GM12875 (cell line): ENCODE data around the gene KRT4.

Experiments
- H3K4me3 ChIP-seq: one replicate; pipeline ENCODE4 v1.5.1; 2011; ENCODE audit warnings: low read depth, low read length, control low read depth
- TF ChIP-seq, protein P1 (sequence below): IDR thresholded peaks from 2 replicates; pipeline ENCODE4 v1.5.1; 2011; ENCODE audit warnings: low read depth, mild to moderate bottlenecking, control low read depth, inconsistent platforms, low read length, moderate library complexity, borderline replicate concordance; ENCODE audit not compliant: insufficient read depth

The KRT4 gene

GRCh38 chr12:52851787-52852186, 37.9 kb upstream of the KRT4 start:
- TF ChIP-seq, protein P1, sequence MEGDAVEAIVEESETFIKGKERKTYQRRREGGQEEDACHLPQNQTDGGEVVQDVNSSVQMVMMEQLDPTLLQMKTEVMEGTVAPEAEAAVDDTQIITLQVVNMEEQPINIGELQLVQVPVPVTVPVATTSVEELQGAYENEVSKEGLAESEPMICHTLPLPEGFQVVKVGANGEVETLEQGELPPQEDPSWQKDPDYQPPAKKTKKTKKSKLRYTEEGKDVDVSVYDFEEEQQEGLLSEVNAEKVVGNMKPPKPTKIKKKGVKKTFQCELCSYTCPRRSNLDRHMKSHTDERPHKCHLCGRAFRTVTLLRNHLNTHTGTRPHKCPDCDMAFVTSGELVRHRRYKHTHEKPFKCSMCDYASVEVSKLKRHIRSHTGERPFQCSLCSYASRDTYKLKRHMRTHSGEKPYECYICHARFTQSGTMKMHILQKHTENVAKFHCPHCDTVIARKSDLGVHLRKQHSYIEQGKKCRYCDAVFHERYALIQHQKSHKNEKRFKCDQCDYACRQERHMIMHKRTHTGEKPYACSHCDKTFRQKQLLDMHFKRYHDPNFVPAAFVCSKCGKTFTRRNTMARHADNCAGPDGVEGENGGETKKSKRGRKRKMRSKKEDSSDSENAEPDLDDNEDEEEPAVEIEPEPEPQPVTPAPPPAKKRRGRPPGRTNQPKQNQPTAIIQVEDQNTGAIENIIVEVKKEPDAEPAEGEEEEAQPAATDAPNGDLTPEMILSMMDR, result no peak
- H3K4me3 ChIP-seq, result no peak overlapping the region

- TF ChIP-seq, protein P1, result no peak
- H3K4me3 ChIP-seq, result no peak overlapping the region
These were observed 36.8 kb upstream of the KRT4 start for GRCh38 chr12:52850681-52851080.

GRCh38 chr12:52849511-52849910, 35.6 kb upstream of the KRT4 start:
- TF ChIP-seq, protein P1, result no peak
- H3K4me3 ChIP-seq, result no peak overlapping the region

GRCh38 chr12:52848661-52849255, 34.8 kb upstream of the KRT4 start, which contains the start of gene KRT78:
TSS of gene KRT78 (minus strand) at chr12:52848994. CDS start at chr12:52848930, 64 bp downstream.
- no peak within 1 kb of the TSS for H3K4me3 ChIP-seq
- TF ChIP-seq, protein P1, result no peak

DNA sequence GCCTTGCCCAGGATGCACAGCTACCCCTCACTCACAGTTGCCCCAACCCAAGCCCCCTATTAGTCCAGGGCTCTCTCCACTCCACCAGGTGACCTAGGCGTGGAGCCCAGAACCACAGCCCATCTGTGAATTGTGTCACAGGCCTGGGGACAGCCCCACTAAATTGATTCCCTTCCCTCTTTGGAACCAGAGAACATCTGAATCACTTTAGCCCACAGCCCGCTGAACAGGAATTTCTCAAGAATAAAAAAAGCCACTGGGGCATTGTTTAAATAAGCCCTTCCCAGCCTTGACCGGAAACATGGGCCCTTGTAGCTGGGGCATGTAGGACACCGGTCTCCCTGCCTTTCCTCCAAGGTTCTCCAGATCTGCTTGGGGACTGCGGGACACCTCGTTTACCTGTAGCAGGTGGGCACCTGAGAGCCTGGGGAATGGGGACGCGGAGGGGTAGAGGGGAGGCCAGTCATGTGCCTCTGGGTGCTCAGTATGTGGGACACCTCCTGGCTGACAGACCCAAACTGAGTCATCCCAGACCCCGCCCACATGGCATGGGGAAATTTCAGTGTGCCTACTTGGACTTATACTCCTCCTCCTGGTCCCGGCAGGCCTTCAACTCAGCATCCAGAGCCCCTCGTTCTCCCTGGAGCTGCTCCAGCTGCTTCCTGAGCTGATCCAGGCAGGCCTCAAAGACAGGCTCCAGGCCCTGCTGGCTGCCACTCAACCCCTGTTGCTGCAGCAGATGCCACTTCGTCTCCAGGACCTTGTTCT, 33.6 kb upstream of the KRT4 start:
- TF ChIP-seq, protein P1, result no peak

DNA sequence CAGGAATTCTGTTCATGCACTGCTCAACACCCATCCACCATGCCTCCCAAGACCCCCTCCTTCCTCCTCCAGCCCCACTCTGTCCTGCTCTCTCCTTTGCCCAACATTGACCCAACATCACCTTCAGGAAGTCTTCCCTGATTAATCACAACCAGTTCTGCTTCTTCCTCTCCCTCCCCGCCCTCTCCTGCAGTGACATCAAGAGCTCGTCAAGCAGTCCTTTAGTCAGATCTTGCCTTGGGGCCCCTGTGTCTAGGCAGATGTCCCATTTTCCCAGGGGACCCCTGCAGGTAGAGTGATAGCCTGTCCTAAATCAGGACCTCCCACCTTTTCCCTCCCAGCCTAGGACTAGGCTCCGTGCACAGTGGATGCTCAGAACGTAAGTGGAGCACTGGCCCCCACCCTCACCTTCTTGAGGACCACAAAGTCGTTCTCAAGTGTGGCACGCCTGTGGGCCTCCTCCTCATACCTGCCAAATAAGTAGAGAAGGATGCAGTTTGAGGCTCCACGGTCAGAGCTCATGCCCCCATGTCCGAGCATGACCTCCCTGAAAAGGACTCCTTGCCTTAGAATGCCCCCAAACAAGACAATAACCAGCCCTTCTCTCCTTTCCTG, 32.5 kb upstream of the KRT4 start:
- TF ChIP-seq, protein P1, result no peak
- no peak overlapping the region for H3K4me3 ChIP-seq

More for the DNA sequence above, 33.6 kb upstream of the KRT4 start:
- no peak overlapping the region for H3K4me3 ChIP-seq
